Spleen (tissue), 7 donors: Measurements from ENCODE around the gene MST1.

Experiments
- POLR2A ChIP-seq, 3 donors: fragments of 450-650 bp; IDR thresholded peaks; one replicate each; pipeline ENCODE4 v1.5.1; 2017; ENCODE audit warnings: antibody characterized with exemption in 3 of 3, mild to moderate bottlenecking in 1 of 3
- TF ChIP-seq, protein P1 (sequence below), 11 experiments: fragments of 200-600 bp in 7 of 11; fragments of 450-650 bp in 4 of 11; sonication (generic) in 4 of 11; IDR thresholded peaks in 8 of 11; conservative IDR thresholded peaks in 3 of 11; 1 replicate in 7 of 11; 2 replicates in 4 of 11; pipeline versions ENCODE4 v1.4.0 to v1.8.0; 2016 to 2021; ENCODE audit warnings: antibody characterized with exemption in 11 of 11, inconsistent platforms in 4 of 11, mild to moderate bottlenecking in 1 of 11
- donor health status: DM: no; HTN: no; CAD: no; lungs with moderate emphysema.
- donor health status: DM: no; HTN: no; CAD: no.
- donor health status: DM: no; HTN: no; CAD: no.

DNA sequence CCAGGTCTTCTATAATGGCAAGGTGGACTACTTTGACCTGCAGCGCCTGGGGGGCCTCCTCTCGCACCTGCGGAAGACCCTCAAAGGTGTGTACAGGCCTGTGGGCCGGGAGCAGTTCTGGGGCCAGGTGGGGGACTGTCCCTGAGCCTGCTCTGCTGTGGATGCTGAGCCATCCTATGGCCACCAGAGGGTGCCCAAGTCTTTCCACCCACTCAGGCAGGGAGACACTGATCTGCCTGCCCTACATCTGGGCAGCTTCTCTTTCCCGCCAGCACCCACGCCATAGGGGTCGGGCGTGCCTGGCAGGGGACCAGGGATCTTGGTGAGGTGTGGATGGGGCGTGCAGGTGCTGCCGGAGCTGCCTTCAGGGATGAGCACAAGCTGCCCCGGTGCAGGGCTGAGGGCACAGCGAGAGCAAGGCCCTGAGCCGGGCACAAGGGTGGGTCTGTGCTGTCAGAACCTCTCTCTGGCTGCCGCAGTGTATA is 14.2 kb upstream of the MST1 start:
- TF ChIP-seq, protein P1, sequence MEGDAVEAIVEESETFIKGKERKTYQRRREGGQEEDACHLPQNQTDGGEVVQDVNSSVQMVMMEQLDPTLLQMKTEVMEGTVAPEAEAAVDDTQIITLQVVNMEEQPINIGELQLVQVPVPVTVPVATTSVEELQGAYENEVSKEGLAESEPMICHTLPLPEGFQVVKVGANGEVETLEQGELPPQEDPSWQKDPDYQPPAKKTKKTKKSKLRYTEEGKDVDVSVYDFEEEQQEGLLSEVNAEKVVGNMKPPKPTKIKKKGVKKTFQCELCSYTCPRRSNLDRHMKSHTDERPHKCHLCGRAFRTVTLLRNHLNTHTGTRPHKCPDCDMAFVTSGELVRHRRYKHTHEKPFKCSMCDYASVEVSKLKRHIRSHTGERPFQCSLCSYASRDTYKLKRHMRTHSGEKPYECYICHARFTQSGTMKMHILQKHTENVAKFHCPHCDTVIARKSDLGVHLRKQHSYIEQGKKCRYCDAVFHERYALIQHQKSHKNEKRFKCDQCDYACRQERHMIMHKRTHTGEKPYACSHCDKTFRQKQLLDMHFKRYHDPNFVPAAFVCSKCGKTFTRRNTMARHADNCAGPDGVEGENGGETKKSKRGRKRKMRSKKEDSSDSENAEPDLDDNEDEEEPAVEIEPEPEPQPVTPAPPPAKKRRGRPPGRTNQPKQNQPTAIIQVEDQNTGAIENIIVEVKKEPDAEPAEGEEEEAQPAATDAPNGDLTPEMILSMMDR (IDR thresholded peaks at IDR 0.05 in 8 of 11, conservative IDR thresholded peaks at IDR 0.05 in 3 of 11): peak; percentile 71 to 95 (median 86)
- TF ChIP-seq POLR2A (IDR thresholded peaks at IDR 0.05): no peak
